GM20431 (cell line): ENCODE data around the gene ATXN7L3B.
"Not testable (repeated sequence)": the region's sequence is repeated elsewhere in the genome, so short reads cannot be mapped to it uniquely, and the experiment has no call there.

Experiments
- in situ Hi-C: fragments of 300-500 bp; cut with MseI, MboI; formaldehyde crosslinking; loops from one replicate; pipeline ENCODE4 v1.15.0; 2020; ENCODE audit warnings: low sequenced_read_pairs; ENCODE audit not compliant: unreplicated experiment

Gene ATXN7L3B

DNA sequence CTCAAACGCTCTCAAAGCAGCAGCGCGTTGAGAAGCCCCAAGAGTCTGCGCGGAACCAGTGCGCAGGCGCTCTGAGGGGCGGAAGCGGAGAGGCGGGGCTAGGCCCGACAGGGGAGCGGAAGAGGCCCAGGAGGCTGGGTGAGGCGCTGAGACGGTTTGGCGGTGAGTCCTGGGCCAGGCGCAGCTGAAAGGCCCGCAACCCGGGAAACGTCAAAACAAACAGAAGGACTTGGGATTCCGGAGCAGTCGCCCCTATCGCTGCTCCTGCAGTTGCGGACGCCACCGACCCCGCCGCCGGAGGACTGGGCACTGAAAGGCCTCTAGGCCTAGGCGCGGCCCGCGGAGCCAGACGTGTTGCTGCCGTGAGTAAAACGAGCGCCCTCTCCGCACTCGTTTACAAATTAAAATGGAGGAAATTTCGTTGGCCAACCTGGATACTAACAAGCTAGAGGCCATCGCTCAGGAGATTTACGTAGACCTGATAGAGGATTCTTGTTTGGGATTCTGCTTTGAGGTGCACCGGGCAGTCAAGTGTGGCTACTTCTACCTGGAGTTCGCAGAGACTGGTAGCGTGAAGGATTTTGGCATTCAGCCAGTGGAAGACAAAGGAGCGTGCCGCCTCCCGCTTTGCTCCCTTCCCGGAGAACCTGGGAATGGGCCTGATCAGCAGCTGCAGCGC, at the start of gene ATXN7L3B:
ATXN7L3B (plus strand) TSS at position 129 of the 679 bp plus-strand sequence; CDS start at position 407, 278 bp downstream.
- in situ Hi-C loops, result no loop called here

- in situ Hi-C loops, result no loop called here
Observed at GRCh38 chr12:74488134-74488533, 49.5 kb upstream of the ATXN7L3B start.

DNA sequence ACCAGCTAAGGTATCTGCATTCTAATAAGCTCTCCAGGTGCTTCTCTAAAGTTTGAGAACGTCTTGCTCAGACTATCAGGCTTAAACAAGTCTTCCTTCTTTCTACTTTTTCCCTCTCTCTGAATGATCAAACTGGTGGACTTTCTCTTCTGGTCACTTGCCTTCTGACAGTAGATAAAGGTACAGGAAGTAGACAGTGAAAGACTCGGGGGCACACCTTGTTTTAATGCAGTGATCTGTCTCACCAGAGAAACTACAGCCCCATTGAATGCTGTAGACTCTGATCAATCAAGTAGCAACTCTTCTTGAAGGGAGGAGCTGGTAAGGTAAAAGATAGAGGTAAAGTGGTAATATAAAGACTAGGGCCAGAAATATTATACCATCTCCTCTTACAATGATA, 48.1 kb upstream of the ATXN7L3B start:
- in situ Hi-C loops, result no loop called here

GRCh38 chr12:74490390-74491064, 47.1 kb upstream of the ATXN7L3B start:
- in situ Hi-C loops, result no loop called here

DNA sequence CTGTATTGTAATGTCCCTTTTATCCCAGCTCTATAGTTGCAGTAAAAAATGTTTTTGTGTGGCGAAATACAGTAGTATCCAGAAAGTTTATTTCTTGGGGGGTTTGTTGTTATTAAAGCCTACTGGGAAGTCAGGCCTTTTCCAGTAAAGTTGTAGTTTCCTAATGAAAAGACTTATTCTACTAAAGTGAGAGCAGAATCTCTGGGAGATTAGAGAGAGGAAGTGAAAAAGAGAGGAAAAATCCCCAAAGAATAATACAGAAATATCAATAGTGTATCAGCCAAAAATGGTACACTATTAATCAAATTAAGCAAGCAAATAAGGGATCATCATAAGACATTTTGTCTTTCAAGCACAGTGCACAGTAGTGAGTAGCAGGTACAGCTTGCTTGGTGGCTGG, 46.3 kb upstream of the ATXN7L3B start:
- in situ Hi-C loops, result no loop called here

- in situ Hi-C loops, result no loop called here
Observed at GRCh38 chr12:74499192-74499591, 38.4 kb upstream of the ATXN7L3B start.

DNA sequence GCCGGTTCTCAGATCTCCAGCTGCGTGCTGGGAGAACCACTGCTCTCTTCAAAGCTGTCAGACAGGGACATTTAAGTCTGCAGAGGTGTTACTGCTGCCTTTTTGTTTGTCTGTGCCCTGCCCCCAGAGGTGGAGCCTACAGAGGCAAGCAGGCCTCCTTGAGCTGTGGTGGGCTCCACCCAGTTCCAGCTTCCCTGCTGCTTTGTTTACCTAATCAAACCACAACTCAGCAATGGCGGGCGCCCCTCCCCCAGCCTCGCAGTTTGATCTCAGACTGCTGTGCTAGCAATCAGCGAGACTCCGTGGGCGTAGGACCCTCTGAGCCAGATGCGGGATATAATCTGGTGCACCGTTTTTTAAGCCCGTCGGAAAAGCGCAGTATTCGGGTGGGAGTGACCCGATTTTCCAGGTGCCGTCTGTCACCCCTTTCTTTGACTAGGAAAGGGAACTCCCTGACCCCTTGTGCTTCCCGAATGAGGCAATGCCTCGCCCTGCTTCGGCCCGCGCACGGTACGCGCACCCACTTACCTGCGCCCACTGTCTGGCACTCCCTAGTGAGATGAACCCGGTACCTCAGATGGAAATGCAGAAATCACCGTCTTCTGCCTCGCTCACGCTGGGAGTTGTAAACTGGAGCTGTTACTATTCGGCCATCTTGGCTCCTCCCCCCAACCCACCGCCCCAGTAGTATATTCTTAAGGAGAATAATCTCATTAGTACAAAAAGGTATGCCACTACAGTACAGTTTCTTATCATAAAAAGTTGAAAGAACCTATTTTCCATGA, 28.6 kb upstream of the ATXN7L3B start:
- in situ Hi-C loops, result not testable (repeated sequence)

- in situ Hi-C loops, result no loop called here
Observed at GRCh38 chr12:74509886-74510285, 27.7 kb upstream of the ATXN7L3B start.

- in situ Hi-C loops, result no loop called here
Observed at GRCh38 chr12:74514098-74514872, 23.4 kb upstream of the ATXN7L3B start.

DNA sequence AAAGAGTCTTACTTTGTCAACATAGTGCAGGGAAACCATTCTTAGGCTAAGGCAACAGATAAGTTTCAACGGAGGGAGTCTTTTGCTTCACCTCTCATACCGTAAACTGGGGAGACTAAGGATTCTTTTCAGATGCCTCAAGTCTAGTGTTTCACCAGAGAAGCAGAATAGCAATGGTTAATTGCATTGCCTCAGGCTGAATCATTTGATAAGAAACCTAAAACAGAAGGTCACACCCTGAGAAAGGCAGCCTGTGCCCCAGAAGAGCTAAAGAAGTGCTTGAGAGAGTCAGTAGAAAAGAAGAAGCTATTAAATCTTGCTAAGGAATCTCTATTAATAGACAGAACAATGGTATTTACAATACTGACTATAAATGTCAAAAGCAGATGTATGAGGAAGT, 21.8 kb upstream of the ATXN7L3B start:
- in situ Hi-C loops, result no loop called here

- in situ Hi-C loops, result no loop called here
Observed at GRCh38 chr12:74526535-74526934, 11.1 kb upstream of the ATXN7L3B start.

- in situ Hi-C loops, result no loop called here
Observed at GRCh38 chr12:74527491-74527890, 10.1 kb upstream of the ATXN7L3B start.

- in situ Hi-C loops, result no loop called here
Observed at GRCh38 chr12:74530676-74531075, 7.0 kb upstream of the ATXN7L3B start.

DNA sequence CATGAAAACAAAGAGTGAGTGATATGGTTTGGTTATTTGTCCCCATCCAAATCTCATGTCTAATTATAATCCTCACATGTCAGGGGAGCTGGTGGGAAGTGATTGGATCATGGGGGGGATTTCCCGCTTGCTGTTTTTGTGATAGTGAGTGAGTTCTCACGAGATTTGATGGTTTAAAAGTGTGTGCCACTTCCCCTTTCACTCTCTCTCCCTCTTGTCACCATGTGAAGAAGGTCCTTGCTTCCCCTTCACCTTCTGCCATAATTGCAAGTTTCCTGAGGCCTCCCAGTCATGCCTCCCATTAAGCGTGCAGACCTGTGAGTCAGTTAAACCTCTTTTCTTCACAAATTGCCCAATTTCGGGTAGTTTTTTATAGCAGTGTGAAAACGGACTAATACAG, 2.1 kb upstream of the ATXN7L3B start:
- in situ Hi-C loops, result no loop called here

- in situ Hi-C loops, result no loop called here
Observed at GRCh38 chr12:74537126-74537706, 419 bp upstream of the ATXN7L3B start.

GRCh38 chr12:74538491-74539258, 1.0 kb downstream of the ATXN7L3B start:
- in situ Hi-C loops, result no loop called here

DNA sequence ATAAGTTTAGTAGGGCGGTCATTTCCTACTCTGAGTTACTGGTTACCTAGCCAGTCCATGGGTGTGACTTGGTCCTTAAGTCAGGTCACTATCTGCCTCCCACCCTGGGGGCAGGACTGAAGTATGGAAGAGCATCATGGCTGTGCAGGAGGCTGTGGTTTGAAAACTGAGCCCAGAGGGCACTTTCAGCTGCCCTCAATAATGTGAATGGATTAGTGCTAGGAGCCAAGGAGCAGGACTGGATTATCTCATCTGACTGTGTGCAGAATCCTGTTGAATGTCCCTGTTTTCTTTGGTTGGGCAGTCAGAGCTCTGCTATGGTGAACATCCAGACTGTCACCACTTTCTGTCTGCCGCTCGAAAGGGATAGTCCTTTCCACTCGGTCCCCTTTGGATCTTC, 1.6 kb downstream of the ATXN7L3B start:
- in situ Hi-C loops, result no loop called here

- in situ Hi-C loops, result no loop called here
Observed at GRCh38 chr12:74539765-74540526, 2.3 kb downstream of the ATXN7L3B start.

DNA sequence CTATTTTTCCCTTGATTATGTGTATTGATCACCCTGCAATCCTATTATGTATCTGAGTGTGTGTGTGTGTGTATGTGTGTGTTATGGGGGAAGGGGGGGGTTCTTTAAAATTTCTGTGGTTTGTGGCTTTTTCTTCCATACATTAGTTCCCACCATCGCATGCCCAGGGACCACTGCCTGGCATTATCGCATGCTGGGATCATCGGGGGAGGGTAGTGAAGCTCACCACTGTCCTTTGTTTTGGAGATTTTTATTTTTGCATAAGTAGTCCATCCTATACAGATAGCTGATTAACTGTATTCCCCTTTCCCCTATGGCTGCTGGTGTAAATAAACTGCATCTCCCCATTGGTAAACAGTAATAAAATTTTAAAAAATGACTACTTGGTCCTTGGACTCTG, 3.4 kb downstream of the ATXN7L3B start:
- in situ Hi-C loops, result no loop called here
